Retinal pigment epithelial cell (primary cell): ENCODE results near the gene CRKL.

Experiments
- DNase-seq: peaks from one replicate; pipeline ENCODE4 v3.0.0-alpha.2; 2010; ENCODE audit warnings: low read depth
- H3K4me3 ChIP-seq: 2 replicates; pipeline ENCODE4 v1.5.1; 2011; ENCODE audit warnings: mild to moderate bottlenecking, low read length, control low read depth, moderate library complexity
- CTCF ChIP-seq: conservative IDR thresholded peaks from 2 replicates; pipeline ENCODE4 v1.5.1; 2011; ENCODE audit warnings: low read depth, low read length, control low read depth, inconsistent platforms

Gene CRKL

GRCh38 chr22:20993304-20994127 is 76.3 kb downstream of the CRKL start:
- no peak for TF ChIP-seq CTCF
- DNase-seq: no peak
- no peak overlapping the region for H3K4me3 ChIP-seq

DNA sequence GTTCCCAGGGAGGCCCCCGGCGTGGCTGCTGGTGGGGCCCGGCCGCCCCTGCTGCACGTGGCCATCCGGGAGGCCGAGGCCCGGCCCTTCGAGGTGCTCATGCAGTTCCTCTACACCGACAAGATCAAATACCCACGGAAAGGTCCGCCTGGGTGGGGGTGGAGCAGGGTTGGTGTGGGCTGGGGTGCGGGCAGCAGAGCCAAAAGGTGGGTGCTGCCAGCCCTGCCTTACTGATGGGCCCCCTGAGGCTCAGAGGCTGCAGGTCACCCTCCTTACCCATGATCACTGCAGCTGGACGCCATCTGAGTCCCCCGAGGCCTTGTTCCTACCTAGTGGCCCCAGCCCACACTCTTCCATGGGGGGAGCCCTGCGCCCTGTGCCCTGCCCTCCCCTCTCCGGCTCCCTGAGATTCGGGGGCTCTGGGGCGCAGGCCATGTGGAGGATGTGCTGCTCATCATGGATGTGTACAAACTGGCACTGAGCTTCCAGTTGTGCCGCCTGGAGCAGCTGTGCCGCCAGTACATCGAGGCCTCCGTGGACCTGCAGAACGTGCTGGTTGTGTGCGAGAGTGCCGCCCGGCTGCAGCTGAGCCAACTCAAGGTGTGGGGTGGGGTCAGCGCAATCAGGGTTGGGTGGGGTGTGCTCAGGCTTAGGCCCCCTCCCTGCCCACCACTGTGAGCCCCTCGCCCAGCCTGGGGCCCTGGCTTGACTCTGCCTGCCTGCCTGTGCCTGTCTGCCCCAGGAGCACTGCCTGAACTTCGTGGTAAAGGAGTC is 77.1 kb downstream of the CRKL start:
- H3K4me3 ChIP-seq: no peak overlapping the region
- DNase-seq: no peak
- TF ChIP-seq CTCF: no peak

- TF ChIP-seq CTCF: no peak
- H3K4me3 ChIP-seq: no peak overlapping the region
- no peak for DNase-seq
Observed at GRCh38 chr22:20994902-20995241, 77.7 kb downstream of the CRKL start.

DNA sequence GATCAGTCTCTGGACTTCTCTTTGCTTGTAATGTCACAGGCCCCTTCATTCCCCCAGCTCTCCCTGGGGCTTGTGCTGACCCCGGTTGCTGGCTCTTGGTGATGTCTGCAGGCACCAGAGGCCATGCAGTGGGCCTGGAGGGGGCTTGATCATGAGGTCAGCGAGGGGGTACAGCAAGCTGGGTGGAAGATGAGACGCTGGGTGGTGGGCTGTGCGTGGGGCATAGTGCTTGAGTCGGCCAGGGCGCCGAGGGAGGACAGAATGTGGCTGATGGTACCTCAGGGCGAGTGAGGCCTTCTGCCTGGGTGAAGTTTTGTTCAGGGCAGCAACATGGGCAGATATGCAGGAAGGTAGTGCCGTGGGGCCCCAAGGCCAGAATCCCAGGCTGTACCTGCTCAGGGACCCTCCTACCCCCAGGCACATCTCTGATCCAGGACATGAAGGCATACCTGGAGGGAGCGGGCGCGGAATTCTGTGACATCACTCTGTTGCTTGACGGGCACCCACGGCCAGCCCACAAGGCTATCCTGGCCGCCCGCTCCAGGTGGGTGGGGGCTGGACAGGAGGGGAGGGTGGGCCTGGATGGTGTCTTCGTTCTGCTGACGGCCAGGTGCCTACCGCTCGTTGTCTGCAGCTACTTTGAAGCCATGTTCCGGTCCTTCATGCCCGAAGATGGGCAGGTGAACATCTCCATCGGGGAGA is 78.3 kb downstream of the CRKL start:
- H3K4me3 ChIP-seq: no peak overlapping the region
- no peak for TF ChIP-seq CTCF
- no peak for DNase-seq

- no peak for DNase-seq
- H3K4me3 ChIP-seq: no peak overlapping the region
- no peak for TF ChIP-seq CTCF
Observed at GRCh38 chr22:20996031-20996410, 78.8 kb downstream of the CRKL start.

GRCh38 chr22:20996598-20997535 is 79.7 kb downstream of the CRKL start:
- no peak overlapping the region for H3K4me3 ChIP-seq
- DNase-seq: no peak
- TF ChIP-seq CTCF: no peak
